H1 (cell line): ENCODE results near the gene MEF2C. TPM values are rescaled to one million over a fixed set of nuclear protein-coding genes. Genes with fewer than 3 reads are reported as not detected.

Experiments
- CTCF ChIA-PET: fragments of 300-600 bp; sonication (Branson Sonifier 250); formaldehyde crosslinking; loops from one replicate; lab custom pipeline; 2021; ENCODE audit not compliant: partially characterized antibody; lab: Charles Lee
- POLR2A ChIA-PET: fragments of 300-600 bp; sonication (Branson Sonifier 250); formaldehyde crosslinking; loops from one replicate; lab custom pipeline; 2021; ENCODE audit warnings: inconsistent platforms; ENCODE audit not compliant: partially characterized antibody; lab: Charles Lee
- DNase-seq, 2 experiments: peaks; one replicate each; pipeline versions ENCODE4 v3.0.0 to v3.0.0-alpha.2; 2010 to 2022; ENCODE audit warnings: low spot score in 2 of 2, low read depth in 1 of 2, mixed read lengths in 1 of 2
- FAIRE-seq: peaks from 2 replicates; lab custom pipeline; 2011; peaks lifted over from hg19 to GRCh38; lab: Jason Lieb, UNC
- H2AFZ ChIP-seq: 2 replicates; pipeline ENCODE4 v1.8.1; 2012; ENCODE audit warnings: low read length, inconsistent platforms
- H2AK5ac ChIP-seq: 2 replicates; pipeline ENCODE4 v1.6.1; 2013; ENCODE audit warnings: low read depth, low read length
- H2BK120ac ChIP-seq: replicated peaks from 2 replicates; pipeline ENCODE3; 2013; ENCODE audit warnings: low read depth, low read length, inconsistent platforms
- H2BK12ac ChIP-seq: 2 replicates; pipeline ENCODE4 v1.6.1; 2013; ENCODE audit warnings: low read depth, low read length
- H2BK15ac ChIP-seq: 2 replicates; pipeline ENCODE4 v1.6.1; 2013; ENCODE audit warnings: low read length
- H2BK20ac ChIP-seq: 2 replicates; pipeline ENCODE4 v1.6.1; 2013; ENCODE audit warnings: low read length
- H2BK5ac ChIP-seq: 2 replicates; pipeline ENCODE4 v1.6.1; 2013; ENCODE audit warnings: low read depth, low read length
- H3K14ac ChIP-seq: 2 replicates; pipeline ENCODE4 v1.6.1; 2013; ENCODE audit warnings: inconsistent platforms; ENCODE audit not compliant: insufficient read length
- H3K18ac ChIP-seq: 2 replicates; pipeline ENCODE4 v1.6.1; 2013; ENCODE audit warnings: low read length; ENCODE audit errors: extremely low read depth
- H3K23ac ChIP-seq: 2 replicates; pipeline ENCODE4 v1.6.1; 2013; ENCODE audit warnings: inconsistent platforms; ENCODE audit not compliant: insufficient read length
- H3K23me2 ChIP-seq: 2 replicates; pipeline ENCODE4 v1.6.1; 2013; ENCODE audit warnings: low read depth, low read length
- H3K27ac ChIP-seq: 2 replicates; pipeline ENCODE4 v1.6.1; 2011; ENCODE audit warnings: low read depth, low read length, inconsistent platforms
- H3K27me3 ChIP-seq, 4 experiments: replicated peaks in 1 of 4; 1 replicate in 1 of 4; 2 replicates in 3 of 4; pipeline versions ENCODE4 v1.6.1 to v1.8.1; 2011 to 2013; ENCODE audit warnings: low read length in 3 of 4, mild to moderate bottlenecking in 3 of 4, inconsistent platforms in 2 of 4, mixed read lengths in 2 of 4, moderate library complexity in 1 of 4; ENCODE audit not compliant: control insufficient read depth in 3 of 4, insufficient read depth in 3 of 4; ENCODE audit errors: extremely low read depth in 1 of 4
- H3K36me3 ChIP-seq, 4 experiments: 2 replicates each; pipeline versions ENCODE4 v1.6.1 to v1.8.1; 2011 to 2013; ENCODE audit warnings: mild to moderate bottlenecking in 4 of 4, low read length in 3 of 4, moderate library complexity in 2 of 4, control low read depth in 1 of 4, inconsistent platforms in 1 of 4; ENCODE audit not compliant: insufficient read depth in 4 of 4, control insufficient read depth in 2 of 4
- H3K4ac ChIP-seq: replicated peaks from 2 replicates; pipeline ENCODE3; 2013; ENCODE audit warnings: low read length, low read depth, mixed read lengths, inconsistent platforms; ENCODE audit not compliant: insufficient read length
- H3K4me1 ChIP-seq, 4 experiments: replicated peaks in 1 of 4; 1 replicate in 1 of 4; 2 replicates in 3 of 4; pipeline versions ENCODE4 v1.6.1 to v1.8.1; 2011 to 2013; ENCODE audit warnings: low read length in 3 of 4, inconsistent platforms in 2 of 4, mixed read lengths in 1 of 4; ENCODE audit not compliant: insufficient read depth in 4 of 4, control insufficient read depth in 3 of 4
- H3K4me2 ChIP-seq, 2 experiments: 2 replicates each; pipeline versions ENCODE4 v1.6.1 to v1.8.1; 2011 to 2013; ENCODE audit warnings: low read depth in 2 of 2, low read length in 2 of 2, control low read depth in 1 of 2, inconsistent platforms in 1 of 2, mild to moderate bottlenecking in 1 of 2; ENCODE audit not compliant: insufficient read depth in 1 of 2
- H3K4me3 ChIP-seq, 4 experiments: fragments of 200-600, 300-600 bp in 1 of 4; sonication (generic), shearing (Covaris generic), sonication (Bioruptor Twin) in 1 of 4; 2 replicates each; pipeline versions ENCODE4 v1.5.1 to v1.8.1; 2011 to 2016; ENCODE audit warnings: low read length in 4 of 4, low read depth in 3 of 4, control low read depth in 2 of 4, inconsistent platforms in 2 of 4, mild to moderate bottlenecking in 2 of 4, mixed read lengths in 1 of 4, moderate library complexity in 1 of 4; ENCODE audit not compliant: insufficient read depth in 2 of 4; ENCODE audit errors: extremely low read depth in 1 of 4
- H3K56ac ChIP-seq: replicated peaks from 2 replicates; pipeline ENCODE3; 2013; ENCODE audit warnings: low read depth, mild to moderate bottlenecking, mixed read lengths, low read length, inconsistent platforms; ENCODE audit not compliant: insufficient read length
- H3K79me1 ChIP-seq: 2 replicates; pipeline ENCODE4 v1.6.1; 2013; ENCODE audit warnings: low read depth, low read length, control low read depth
- H3K79me2 ChIP-seq, 2 experiments: 2 replicates each; pipeline versions ENCODE4 v1.6.1 to v1.8.1; 2012 to 2013; ENCODE audit warnings: low read length in 2 of 2, mild to moderate bottlenecking in 2 of 2, inconsistent platforms in 1 of 2; ENCODE audit not compliant: insufficient read depth in 2 of 2, control insufficient read depth in 1 of 2
- H3K9ac ChIP-seq, 4 experiments: replicated peaks in 1 of 4; 1 replicate in 1 of 4; 2 replicates in 3 of 4; pipeline versions ENCODE4 v1.6.1 to v1.8.1; 2011 to 2013; ENCODE audit warnings: low read depth in 3 of 4, low read length in 3 of 4, control low read depth in 2 of 4, mild to moderate bottlenecking in 2 of 4, moderate library complexity in 2 of 4, inconsistent platforms in 1 of 4; ENCODE audit errors: extremely low read depth in 1 of 4
- H3K9me3 ChIP-seq, 2 experiments: 2 replicates each; pipeline versions ENCODE4 v1.6.1 to v1.8.1; 2012 to 2013; ENCODE audit warnings: mild to moderate bottlenecking in 2 of 2, moderate library complexity in 2 of 2, control low read depth in 1 of 2, inconsistent platforms in 1 of 2, low read depth in 1 of 2, low read length in 1 of 2, mixed read lengths in 1 of 2; ENCODE audit not compliant: insufficient read depth in 2 of 2
- H4K20me1 ChIP-seq, 2 experiments: replicated peaks in 1 of 2; 2 replicates each; pipeline versions ENCODE3 to v1.8.1; 2011 to 2013; ENCODE audit warnings: inconsistent platforms in 2 of 2, low read length in 2 of 2, mild to moderate bottlenecking in 1 of 2; ENCODE audit not compliant: insufficient read depth in 2 of 2, control insufficient read depth in 1 of 2
- H4K5ac ChIP-seq: 2 replicates; pipeline ENCODE4 v1.6.1; 2013; ENCODE audit warnings: low read length, low read depth, mixed read lengths, inconsistent platforms; ENCODE audit not compliant: insufficient read length
- H4K8ac ChIP-seq: 2 replicates; pipeline ENCODE4 v1.8.0; 2013; ENCODE audit warnings: mild to moderate bottlenecking, moderate library complexity, low read length, inconsistent platforms; ENCODE audit not compliant: insufficient read depth; ENCODE audit errors: extremely low read depth
- H4K91ac ChIP-seq: replicated peaks from 2 replicates; pipeline ENCODE3; 2013; ENCODE audit warnings: low read length, mixed read lengths, inconsistent platforms; ENCODE audit not compliant: insufficient read length
- BCL11A ChIP-seq, 2 experiments: IDR thresholded peaks; one replicate each; pipeline ENCODE4 v1.6.1; 2011; ENCODE audit warnings: low read depth in 2 of 2, low read length in 2 of 2, mild to moderate bottlenecking in 2 of 2
- GABPA ChIP-seq: IDR thresholded peaks from 2 replicates; pipeline ENCODE4 v1.6.1; 2011; ENCODE audit warnings: mild to moderate bottlenecking, low read length, moderate library complexity, borderline replicate concordance; ENCODE audit not compliant: insufficient read depth
- HDAC2 ChIP-seq, 2 experiments: fragments of 300-600 bp in 1 of 2; sonication (generic) in 1 of 2; IDR thresholded peaks; 2 replicates each; pipeline ENCODE4 v1.6.1; 2011 to 2012; ENCODE audit warnings: low read depth in 2 of 2, low read length in 2 of 2, mild to moderate bottlenecking in 2 of 2, moderate library complexity in 2 of 2, borderline replicate concordance in 1 of 2, inconsistent platforms in 1 of 2
- NRF1 ChIP-seq: IDR thresholded peaks from 2 replicates; pipeline ENCODE4 v1.6.1; 2011; ENCODE audit warnings: mild to moderate bottlenecking, low read depth, low read length, improper control_type of control experiment
- POLR2A ChIP-seq, 2 experiments: IDR thresholded peaks; 1 replicate in 1 of 2; 2 replicates in 1 of 2; pipeline ENCODE4 v1.6.1; 2011; ENCODE audit warnings: low read depth in 2 of 2, low read length in 2 of 2, mild to moderate bottlenecking in 2 of 2; ENCODE audit errors: control extremely low read depth in 1 of 2
- POLR2AphosphoS5 ChIP-seq: IDR thresholded peaks from 2 replicates; pipeline ENCODE4 v1.6.1; 2011; ENCODE audit warnings: low read depth, low read length
- RFX5 ChIP-seq: IDR thresholded peaks from 2 replicates; pipeline ENCODE4 v1.6.1; 2011; ENCODE audit warnings: low read depth, low read length, improper control_type of control experiment, borderline replicate concordance
- SP2 ChIP-seq: IDR thresholded peaks from 2 replicates; pipeline ENCODE4 v1.6.1; 2012; ENCODE audit warnings: mild to moderate bottlenecking, low read length, inconsistent platforms
- SUZ12 ChIP-seq: fragments of 200-600 bp; sonication (generic); IDR thresholded peaks from 2 replicates; pipeline ENCODE4 v1.6.1; 2012; ENCODE audit warnings: mild to moderate bottlenecking, inconsistent platforms, low read length, moderate library complexity, mixed read lengths
- WGBS, 2 experiments: shearing (Covaris generic) in 1 of 2; methylation state at CpG; one replicate each; pipeline versions ENCODE4 v1.1.6 to v1.1.7; 2013 to 2015; ENCODE audit warnings: low lambda C conversion rate in 2 of 2, mixed read lengths in 2 of 2, inconsistent platforms in 1 of 2, low coverage in 1 of 2, missing lambda C conversion rate in 1 of 2; ENCODE audit not compliant: insufficient replicate concordance in 2 of 2, insufficient coverage in 1 of 2, insufficient read length in 1 of 2; ENCODE audit errors: extremely low coverage in 1 of 2, missing lambda C conversion rate in 1 of 2; 5-methylcytosine and 5-hydroxymethylcytosine counted together
- polyA plus RNA-seq, 7 experiments: library from polyadenylated mRNA; depleted of rRNA in 3 of 7; stranded (reverse) in 5 of 7; unstranded in 2 of 7; fragments of >200 nt in 5 of 7; fragments of 200-250 nt in 2 of 7; gene quantifications; 1 replicate in 5 of 7; 2 replicates in 1 of 7; 4 replicates in 1 of 7; pipeline versions ENCODE4 v1.2.1 to v1.2.3, GENCODE V29; 2011 to 2013; ENCODE audit warnings: missing spikeins in 2 of 7, mixed read lengths in 2 of 7
- total RNA-seq: library from RNA; stranded (reverse); fragmentation: NEBNext Ultra II Directional; extraction: Animal tissue kit (Norgen Biotek cat#: 25700); gene quantifications from 2 replicates; pipeline ENCODE4 v1.2.1, GENCODE V29; 2021
- TF ChIP-seq, protein P1 (sequence below): IDR thresholded peaks from 2 replicates; pipeline ENCODE4 v1.6.1; 2011; ENCODE audit warnings: low read length, improper control_type of control experiment
- TF ChIP-seq, protein P2 (sequence below), 3 experiments: IDR thresholded peaks; 1 replicate in 2 of 3; 2 replicates in 1 of 3; pipeline versions ENCODE4 v1.5.1 to v1.6.1; 2011; ENCODE audit warnings: low read length in 3 of 3, mild to moderate bottlenecking in 3 of 3, inconsistent platforms in 2 of 3, low read depth in 1 of 3, moderate library complexity in 1 of 3; ENCODE audit not compliant: insufficient read depth in 1 of 3; ENCODE audit errors: control extremely low read depth in 1 of 3

MEF2C gene
- total and polyA plus RNA-seq, 2 of the 8 experiments (the other 6 are each of a cell fraction or from before 2014, with no cell fraction given) = 0.59 to 0.99 TPM

DNA sequence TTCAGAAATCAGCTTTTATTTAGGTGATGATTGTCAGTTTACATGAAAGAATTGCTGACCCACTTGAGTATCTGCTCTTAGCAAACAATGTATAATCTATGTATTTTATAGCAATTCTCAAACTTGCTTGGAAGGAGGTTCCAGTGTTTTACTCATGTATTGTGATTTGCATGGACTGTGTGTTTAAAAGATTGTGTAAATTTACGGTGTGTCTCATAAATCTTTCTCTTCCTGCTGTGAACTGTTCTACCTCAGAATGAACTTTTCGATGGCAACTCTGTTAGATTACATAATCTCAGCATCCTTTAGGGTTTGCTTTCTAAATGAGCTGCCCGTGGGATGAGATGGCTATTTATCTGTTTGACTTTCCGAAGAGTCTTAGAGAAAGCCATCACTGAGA lies 122.5 kb downstream of the MEF2C start:
- H4K20me1 ChIP-seq = no peaks in the 10 kb centered on the region
- H2BK5ac ChIP-seq = no peak overlapping the region
- no peak overlapping the region for H3K18ac ChIP-seq
- no peak overlapping the region for H4K91ac ChIP-seq
- H3K9ac ChIP-seq = no peak overlapping the region
- H3K23ac ChIP-seq = no peak overlapping the region
- H3K23me2 ChIP-seq = no peaks in the 10 kb centered on the region
- H2AK5ac ChIP-seq = no peak overlapping the region
- H3K14ac ChIP-seq = no peak overlapping the region
- no peak overlapping the region for H3K56ac ChIP-seq
- DNase-seq (no peak), FAIRE-seq (no peak)
- no peaks in the 10 kb centered on the region for H3K79me1 ChIP-seq
- H3K4me1 ChIP-seq = peaks cover 0 to 2% (median 0%) of the 10 kb centered on the region in 4 experiments; a peak in 1 of 7 replicates
- POLR2A ChIA-PET = no interaction called here
- H2BK120ac ChIP-seq = no peak overlapping the region
- H3K79me2 ChIP-seq = no peaks in the 10 kb centered on the region
- H2AFZ ChIP-seq = no peak overlapping the region
- no peak overlapping the region for H2BK15ac ChIP-seq
- H3K9me3 ChIP-seq = no peaks in the 10 kb centered on the region
- no peak overlapping the region for H2BK12ac ChIP-seq
- no peak overlapping the region for H4K8ac ChIP-seq
- CTCF ChIA-PET = interaction anchor here (1.0 to 1.4 kb wide), 2 partner anchors 14 to 33 kb away, joined by 3 to 6 read pairs; no protein-coding TSS in a partner anchor
- H3K4me2 ChIP-seq = no peak overlapping the region
- H3K4me3 ChIP-seq = no peak overlapping the region
- no peak overlapping the region for H3K4ac ChIP-seq
- no peak overlapping the region for H3K27ac ChIP-seq
- H4K5ac ChIP-seq = no peak overlapping the region
- no peaks in the 10 kb centered on the region; a peak in 1 of 7 replicates for H3K27me3 ChIP-seq
- H3K36me3 ChIP-seq = no peaks in the 10 kb centered on the region
- no peak overlapping the region for H2BK20ac ChIP-seq
- 89% methylated on average over 4 of the region's 4 CpGs; no CpG with 5 or more reads in 1 of the 2 experiments for WGBS, 2 experiments
- TF ChIP-seq POLR2AphosphoS5 (no peak), NRF1 (no peak), BCL11A (IDR thresholded peaks at IDR 0.05; ENCODE audit: low read depth in 2 of 2, low read length in 2 of 2) (no peak), POLR2A (IDR thresholded peaks at IDR 0.05; ENCODE audit: control extremely low read depth in 1 of 2, low read depth in 2 of 2, low read length in 2 of 2) (no peak), GABPA (no peak), SP2 (no peak), SUZ12 (no peak), HDAC2 (IDR thresholded peaks at IDR 0.05; ENCODE audit: borderline replicate concordance in 1 of 2, low read depth in 2 of 2, low read length in 2 of 2) (no peak), RFX5 (no peak)
- TF ChIP-seq, protein P1, sequence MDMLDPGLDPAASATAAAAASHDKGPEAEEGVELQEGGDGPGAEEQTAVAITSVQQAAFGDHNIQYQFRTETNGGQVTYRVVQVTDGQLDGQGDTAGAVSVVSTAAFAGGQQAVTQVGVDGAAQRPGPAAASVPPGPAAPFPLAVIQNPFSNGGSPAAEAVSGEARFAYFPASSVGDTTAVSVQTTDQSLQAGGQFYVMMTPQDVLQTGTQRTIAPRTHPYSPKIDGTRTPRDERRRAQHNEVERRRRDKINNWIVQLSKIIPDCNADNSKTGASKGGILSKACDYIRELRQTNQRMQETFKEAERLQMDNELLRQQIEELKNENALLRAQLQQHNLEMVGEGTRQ = no peak
- TF ChIP-seq, protein P2, sequence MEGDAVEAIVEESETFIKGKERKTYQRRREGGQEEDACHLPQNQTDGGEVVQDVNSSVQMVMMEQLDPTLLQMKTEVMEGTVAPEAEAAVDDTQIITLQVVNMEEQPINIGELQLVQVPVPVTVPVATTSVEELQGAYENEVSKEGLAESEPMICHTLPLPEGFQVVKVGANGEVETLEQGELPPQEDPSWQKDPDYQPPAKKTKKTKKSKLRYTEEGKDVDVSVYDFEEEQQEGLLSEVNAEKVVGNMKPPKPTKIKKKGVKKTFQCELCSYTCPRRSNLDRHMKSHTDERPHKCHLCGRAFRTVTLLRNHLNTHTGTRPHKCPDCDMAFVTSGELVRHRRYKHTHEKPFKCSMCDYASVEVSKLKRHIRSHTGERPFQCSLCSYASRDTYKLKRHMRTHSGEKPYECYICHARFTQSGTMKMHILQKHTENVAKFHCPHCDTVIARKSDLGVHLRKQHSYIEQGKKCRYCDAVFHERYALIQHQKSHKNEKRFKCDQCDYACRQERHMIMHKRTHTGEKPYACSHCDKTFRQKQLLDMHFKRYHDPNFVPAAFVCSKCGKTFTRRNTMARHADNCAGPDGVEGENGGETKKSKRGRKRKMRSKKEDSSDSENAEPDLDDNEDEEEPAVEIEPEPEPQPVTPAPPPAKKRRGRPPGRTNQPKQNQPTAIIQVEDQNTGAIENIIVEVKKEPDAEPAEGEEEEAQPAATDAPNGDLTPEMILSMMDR (IDR thresholded peaks at IDR 0.05; ENCODE audit: control extremely low read depth in 1 of 3, insufficient read depth in 1 of 3, low read depth in 1 of 3, low read length in 3 of 3) = no peak
